B cell (primary cell): ENCODE data around the gene RNU5B-1. TPM values are rescaled to one million over a fixed set of nuclear protein-coding genes. Genes with fewer than 3 reads are reported as not detected.

Source experiments
- ATAC-seq: fragments of 200-7000 bp; cut with Tn5 transposase; one replicate; pipeline ENCODE4 v1.10.0; 2021; ENCODE audit warnings: low read depth, mild to moderate bottlenecking, moderate number of reproducible peaks, moderate library complexity
- CTCF ChIA-PET: fragments of 350-600 bp; sonication (Branson Sonifier 250); formaldehyde crosslinking; loops from one replicate; lab custom pipeline; 2021; ENCODE audit warnings: antibody characterized with exemption, inconsistent platforms; lab: Charles Lee
- POLR2A ChIA-PET: fragments of 350-600 bp; sonication (Branson Sonifier 250); formaldehyde crosslinking; loops from one replicate; lab custom pipeline; 2021; ENCODE audit warnings: antibody characterized with exemption; lab: Charles Lee
- DNase-seq: peaks from one replicate; pipeline ENCODE4 v3.0.0; 2013
- H2AFZ ChIP-seq: 2 replicates; pipeline ENCODE4 v1.6.1; 2012; ENCODE audit warnings: mild to moderate bottlenecking, low read depth, low read length; ENCODE audit not compliant: insufficient read depth, poor library complexity, severe bottlenecking
- H3K27ac ChIP-seq, 2 donors: 1 replicate in 1 of 2; 2 replicates in 1 of 2; pipeline ENCODE4 v1.5.1; 2012 to 2013; ENCODE audit warnings: low read length in 2 of 2, mild to moderate bottlenecking in 2 of 2, moderate library complexity in 1 of 2
- H3K27me3 ChIP-seq, 4 experiments: fragments of 200-600 bp in 1 of 4; sonication (generic) in 1 of 4; replicated peaks in 1 of 4; 1 replicate in 2 of 4; 2 replicates in 2 of 4; pipeline versions ENCODE4 v1.6.1 to v1.7.0; 2013 to 2016; ENCODE audit warnings: low read length in 3 of 4, mild to moderate bottlenecking in 2 of 4, mixed read lengths in 1 of 4, moderate library complexity in 1 of 4; ENCODE audit not compliant: insufficient read depth in 4 of 4, control insufficient read depth in 3 of 4; ENCODE audit errors: control extremely low read depth in 1 of 4
- H3K36me3 ChIP-seq, 2 experiments: replicated peaks in 1 of 2; 1 replicate in 1 of 2; 2 replicates in 1 of 2; pipeline versions ENCODE4 v1.6.1 to v1.7.1; 2013; ENCODE audit warnings: low read length in 1 of 2; ENCODE audit not compliant: insufficient read depth in 2 of 2, control insufficient read depth in 1 of 2; ENCODE audit errors: control extremely low read depth in 1 of 2, extremely low read depth in 1 of 2
- H3K4me1 ChIP-seq, 2 donors: fragments of 200-600 bp in 1 of 2; sonication (generic) in 1 of 2; 1 replicate in 1 of 2; 2 replicates in 1 of 2; pipeline versions ENCODE4 v1.5.1 to v1.6.1; 2013 to 2017; ENCODE audit warnings: low read length in 2 of 2; ENCODE audit not compliant: control insufficient read depth in 2 of 2, insufficient read depth in 2 of 2
- H3K4me2 ChIP-seq: replicated peaks from 2 replicates; pipeline ENCODE3; 2012; ENCODE audit warnings: mild to moderate bottlenecking, low read depth, low read length; ENCODE audit not compliant: poor library complexity, severe bottlenecking
- H3K4me3 ChIP-seq, 5 experiments: fragments of 200-600 bp in 1 of 5; sonication (generic) in 1 of 5; 1 replicate in 3 of 5; 2 replicates in 2 of 5; pipeline versions ENCODE4 v1.5.1 to v1.7.0; 2011 to 2016; ENCODE audit warnings: low read length in 4 of 5, mild to moderate bottlenecking in 4 of 5, low read depth in 2 of 5, control low read depth in 1 of 5, moderate library complexity in 1 of 5; ENCODE audit not compliant: insufficient read depth in 1 of 5; ENCODE audit errors: control extremely low read depth in 1 of 5, extremely low read depth in 1 of 5
- H3K79me2 ChIP-seq: fragments of 200-600 bp; sonication (generic); one replicate; pipeline ENCODE4 v1.6.0; 2016; ENCODE audit warnings: low read length; ENCODE audit not compliant: control insufficient read depth, insufficient read depth
- H3K9ac ChIP-seq: fragments of 200-600 bp; sonication (generic); 2 replicates; pipeline ENCODE4 v1.6.1; 2017; ENCODE audit warnings: mild to moderate bottlenecking, low read length, moderate library complexity
- H3K9me3 ChIP-seq, 3 donors: one replicate each; pipeline versions ENCODE4 v1.6.1 to v1.7.1; 2013; ENCODE audit warnings: low read length in 2 of 3; ENCODE audit not compliant: control insufficient read depth in 2 of 3, insufficient read depth in 1 of 3; ENCODE audit errors: control extremely low read depth in 1 of 3
- H4K20me1 ChIP-seq: 2 replicates; pipeline ENCODE4 v1.6.0; 2012; ENCODE audit warnings: mild to moderate bottlenecking, low read length; ENCODE audit not compliant: insufficient read depth, control insufficient read depth, poor library complexity, severe bottlenecking
- H3K27ac Mint-ChIP-seq: one replicate; pipeline ENCODE4 v1.8.0; 2021; ENCODE audit warnings: mixed read lengths
- H3K27me3 Mint-ChIP-seq: one replicate; pipeline ENCODE4 v1.8.0; 2021; ENCODE audit warnings: mixed read lengths
- H3K4me1 Mint-ChIP-seq: one replicate; pipeline ENCODE4 v1.8.0; 2021; ENCODE audit warnings: mixed read lengths
- H3K4me3 Mint-ChIP-seq: one replicate; pipeline ENCODE4 v1.8.0; 2021; ENCODE audit warnings: mixed read lengths
- H3K9me3 Mint-ChIP-seq: one replicate; pipeline ENCODE4 v1.8.0; 2022; ENCODE audit warnings: mixed read lengths; ENCODE audit not compliant: insufficient read depth
- CTCF ChIP-seq: fragments of 200-600 bp; IDR thresholded peaks from one replicate; pipeline ENCODE4 v1.8.0; 2022; ENCODE audit warnings: antibody characterized with exemption, mild to moderate bottlenecking
- EZH2 ChIP-seq: IDR thresholded peaks from 2 replicates; pipeline ENCODE4 v1.6.1; 2012; ENCODE audit warnings: borderline replicate concordance, low read depth, mild to moderate bottlenecking, moderate library complexity, low read length; ENCODE audit not compliant: insufficient read depth, poor library complexity, severe bottlenecking
- WGBS: methylation state at CpG from one replicate; pipeline ENCODE4 v1.1.5; 2013; ENCODE audit warnings: missing lambda C conversion rate; ENCODE audit not compliant: insufficient coverage; 5-methylcytosine and 5-hydroxymethylcytosine counted together
- intact Hi-C: fragments of 100-400 bp; cut with micrococcal nuclease; formaldehyde crosslinking; loops from one replicate; pipeline ENCODE4 v1.10.0; 2022
- polyA plus RNA-seq: library from polyadenylated mRNA; depleted of rRNA; stranded (reverse); fragments of >200 nt; gene quantifications from 2 replicates; pipeline ENCODE4 v1.2.3, GENCODE V29; 2012
- total RNA-seq, 2 donors: library from RNA; stranded (reverse); fragments of 120-200 nt in 1 of 2; gene quantifications; 1 replicate in 1 of 2; 2 replicates in 1 of 2; pipeline versions ENCODE4 v1.2.3 to v1.2.4, GENCODE V29; 2013 to 2022

The RNU5B-1 gene
- total and polyA plus RNA-seq, 2 donors (not counting 1 experiment from before 2014, with no cell fraction given), result 21.7 TPM; not detected in 1

DNA sequence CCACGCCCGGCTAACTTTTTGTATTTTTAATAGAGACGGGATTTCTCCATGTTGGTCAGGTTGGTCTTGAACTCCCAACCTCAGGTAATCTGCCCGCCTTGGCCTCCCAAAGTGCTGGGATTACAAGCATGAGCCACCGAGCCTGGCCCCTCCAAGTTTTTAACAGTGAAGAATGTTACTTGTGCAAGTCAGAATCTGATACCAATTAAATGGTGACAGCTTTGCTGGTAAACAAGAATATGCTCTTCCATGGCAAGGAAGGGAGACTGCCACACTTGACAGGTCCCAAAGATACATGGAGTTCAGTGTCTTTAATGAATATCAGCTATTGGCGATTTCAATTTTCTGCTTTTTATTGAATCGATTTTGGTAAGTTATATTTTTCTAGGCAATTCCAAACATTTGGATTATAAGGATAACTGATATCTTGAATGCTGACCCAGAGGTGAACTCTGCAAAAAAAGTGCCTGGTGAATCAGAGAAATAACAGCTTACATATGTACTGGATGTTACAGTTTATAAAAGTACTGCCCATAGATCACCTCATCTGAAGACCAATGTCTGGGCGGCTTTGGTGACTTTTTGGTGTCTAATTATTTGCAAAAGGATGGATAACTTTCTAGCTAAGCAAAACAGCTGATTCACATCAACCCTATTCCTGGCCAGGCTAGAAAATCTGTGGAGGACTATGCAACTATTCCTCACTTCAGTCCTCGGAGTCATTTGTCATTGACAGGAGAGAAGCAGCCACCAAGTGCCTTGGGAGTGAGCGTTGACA is 19.0 kb upstream of the RNU5B-1 start:
- peak overlapping the region; percentile 89 for H3K27ac Mint-ChIP-seq
- no peaks in the 10 kb centered on the region for H3K36me3 ChIP-seq
- peak overlapping the region; percentile 67 to 89 (median 84) for H3K4me3 ChIP-seq
- intact Hi-C loops, result loop anchor here (1.0 to 5.0 kb wide), 4 partner anchors 19 to 1123 kb away; partner anchors contain the start of genes CLPX, PPIB and RNU5B-1
- no peaks in the 10 kb centered on the region for H3K27me3 Mint-ChIP-seq
- peak overlapping the region; percentile 89 for H3K4me3 Mint-ChIP-seq
- H3K4me1 Mint-ChIP-seq, result peaks cover 37% of the 10 kb centered on the region
- no peak for ATAC-seq
- ChIA-PET POLR2A (interaction anchor here (0.5 to 3.1 kb wide), 10 partner anchors 10 to 1845 kb away, joined by 3 to 34 read pairs (median 7); partner anchors contain the start of genes CLPX, PDCD7, RNU5A-1 and RNU5B-1), CTCF (interaction anchor here (0.6 to 3.1 kb wide), 8 partner anchors 12 to 296 kb away, joined by 3 to 25 read pairs (median 4); partner anchors contain the start of genes CLPX, RNU5B-1 and SPG21)
- no peaks in the 10 kb centered on the region for H3K9me3 Mint-ChIP-seq
- peak overlapping the region; percentile 99 for H2AFZ ChIP-seq
- no peak overlapping the region for H3K27ac ChIP-seq
- WGBS, result 82% methylated on average over 6 of the region's 10 CpGs
- H4K20me1 ChIP-seq, result no peaks in the 10 kb centered on the region
- H3K9ac ChIP-seq, result peak overlapping the region; percentile 87
- peaks cover 39% of the 10 kb centered on the region for H3K79me2 ChIP-seq
- no peaks in the 10 kb centered on the region for H3K9me3 ChIP-seq
- H3K4me1 ChIP-seq, result peaks cover 18 to 19% of the 10 kb centered on the region in 2 donors
- no peaks in the 10 kb centered on the region for H3K27me3 ChIP-seq
- H3K4me2 ChIP-seq, result peak overlapping the region; percentile 90
- DNase-seq, result no peak
- no peak for TF ChIP-seq EZH2
- no peak for TF ChIP-seq CTCF
